HCT116 (cell line): Measurements from ENCODE around the gene ZNF134.

ENCODE experiments used
- CEBPB ChIP-seq: IDR thresholded peaks from 2 replicates; pipeline ENCODE4 v1.6.1; 2012; ENCODE audit warnings: low read depth
- EZH2phosphoT487 ChIP-seq: fragments of 200-600 bp; IDR thresholded peaks from 2 replicates; pipeline ENCODE4 v1.6.1; 2018; ENCODE audit warnings: antibody characterized with exemption, borderline replicate concordance
- FOSL1 ChIP-seq: IDR thresholded peaks from 2 replicates; pipeline ENCODE4 v1.6.1; 2012; ENCODE audit warnings: low read depth
- JUND ChIP-seq: IDR thresholded peaks from 2 replicates; pipeline ENCODE4 v1.6.1; 2012
- POLR2A ChIP-seq: IDR thresholded peaks from 2 replicates; pipeline ENCODE4 v1.7.0; 2011; ENCODE audit warnings: borderline replicate concordance; ENCODE audit not compliant: insufficient read depth, insufficient read length; ENCODE audit errors: extremely low read depth
- POLR2AphosphoS5 ChIP-seq: IDR thresholded peaks from 2 replicates; pipeline ENCODE4 v1.6.1; 2011; ENCODE audit warnings: mild to moderate bottlenecking, low read depth, low read length, moderate library complexity
- RAD21 ChIP-seq: IDR thresholded peaks from 2 replicates; pipeline ENCODE4 v1.6.1; 2012; ENCODE audit warnings: low read depth, mild to moderate bottlenecking
- REST ChIP-seq: IDR thresholded peaks from 2 replicates; pipeline ENCODE4 v1.6.1; 2012; ENCODE audit warnings: low read depth
- SRF ChIP-seq: IDR thresholded peaks from 2 replicates; pipeline ENCODE4 v1.6.1; 2012; ENCODE audit warnings: low read depth
- YY1 ChIP-seq: IDR thresholded peaks from 2 replicates; pipeline ENCODE4 v1.6.1; 2011; ENCODE audit warnings: low read length, low read depth, moderate library complexity, mild to moderate bottlenecking; ENCODE audit not compliant: insufficient replicate concordance; ENCODE audit errors: extremely low read depth
- TF ChIP-seq, protein P1 (sequence below): IDR thresholded peaks from 2 replicates; pipeline ENCODE4 v1.6.1; 2012
- TF ChIP-seq, protein P2 (sequence below), 3 experiments: fragments of 200-600 bp in 1 of 3; sonication (generic) in 1 of 3; IDR thresholded peaks in 2 of 3; conservative IDR thresholded peaks in 1 of 3; 2 replicates each; pipeline ENCODE4 v1.5.1; 2012 to 2017; ENCODE audit warnings: low read depth in 2 of 3, low read length in 2 of 3, antibody characterized with exemption in 1 of 3, borderline replicate concordance in 1 of 3, control low read depth in 1 of 3, mild to moderate bottlenecking in 1 of 3, mixed read lengths in 1 of 3, mixed run types in 1 of 3, moderate library complexity in 1 of 3; ENCODE audit not compliant: insufficient read depth in 1 of 3
- TF ChIP-seq, protein P3 (sequence below): IDR thresholded peaks from 2 replicates; pipeline ENCODE4 v1.6.1; 2011; ENCODE audit warnings: mild to moderate bottlenecking, low read length, moderate library complexity; ENCODE audit not compliant: insufficient replicate concordance; ENCODE audit errors: extremely low read depth

DNA sequence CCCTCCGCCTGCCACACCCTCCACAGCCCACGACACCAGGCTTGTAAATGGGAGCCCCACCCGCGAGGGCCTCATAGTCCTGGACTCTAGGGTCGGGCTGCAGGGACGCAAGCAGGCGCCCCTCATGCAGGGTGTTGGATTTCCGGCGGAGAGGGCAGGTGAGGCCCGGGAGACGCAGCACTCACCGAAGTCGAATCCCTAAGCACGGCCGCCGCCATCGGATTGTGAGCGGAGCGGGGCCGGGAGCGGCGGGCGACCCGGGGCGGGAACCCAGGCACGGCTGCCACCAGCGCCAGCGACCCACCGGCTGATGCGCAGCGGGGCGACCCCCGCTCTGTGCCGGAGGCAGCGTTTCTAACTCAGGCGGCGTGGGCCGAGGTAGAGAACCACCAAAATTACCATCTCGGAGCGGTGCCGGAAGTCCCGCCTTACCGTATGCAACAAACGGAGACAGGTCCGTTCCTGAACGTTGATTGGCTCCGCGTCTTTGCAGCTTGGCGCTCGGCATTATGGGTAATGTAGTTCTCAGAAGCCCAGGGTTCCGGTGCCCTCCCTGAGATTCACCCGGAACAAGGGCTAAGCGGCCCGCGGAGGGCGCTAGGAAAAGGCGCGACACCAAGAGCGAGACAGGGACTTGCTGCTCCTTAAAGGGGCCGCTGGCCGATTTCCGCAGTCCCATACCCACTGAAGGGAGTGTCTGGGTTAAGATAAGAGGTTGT is 35.4 kb upstream of the ZNF134 start, which contains the start of gene ZNF416:
- TF ChIP-seq, protein P1, sequence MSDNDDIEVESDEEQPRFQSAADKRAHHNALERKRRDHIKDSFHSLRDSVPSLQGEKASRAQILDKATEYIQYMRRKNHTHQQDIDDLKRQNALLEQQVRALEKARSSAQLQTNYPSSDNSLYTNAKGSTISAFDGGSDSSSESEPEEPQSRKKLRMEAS: peak; percentile 79
- TF ChIP-seq REST (no peak), POLR2AphosphoS5 (no peak; the same call in 1 of the 2 replicates), CEBPB (no peak), YY1 (no peak), RAD21 (0 out of 2 replicates have a peak, but pooled peaks have one; percentile 31), POLR2A (no peak), EZH2phosphoT487 (no peak), SRF (peak; percentile 42; the same call in 1 of the 2 replicates), FOSL1 (no peak), JUND (no peak)
- TF ChIP-seq, protein P2, sequence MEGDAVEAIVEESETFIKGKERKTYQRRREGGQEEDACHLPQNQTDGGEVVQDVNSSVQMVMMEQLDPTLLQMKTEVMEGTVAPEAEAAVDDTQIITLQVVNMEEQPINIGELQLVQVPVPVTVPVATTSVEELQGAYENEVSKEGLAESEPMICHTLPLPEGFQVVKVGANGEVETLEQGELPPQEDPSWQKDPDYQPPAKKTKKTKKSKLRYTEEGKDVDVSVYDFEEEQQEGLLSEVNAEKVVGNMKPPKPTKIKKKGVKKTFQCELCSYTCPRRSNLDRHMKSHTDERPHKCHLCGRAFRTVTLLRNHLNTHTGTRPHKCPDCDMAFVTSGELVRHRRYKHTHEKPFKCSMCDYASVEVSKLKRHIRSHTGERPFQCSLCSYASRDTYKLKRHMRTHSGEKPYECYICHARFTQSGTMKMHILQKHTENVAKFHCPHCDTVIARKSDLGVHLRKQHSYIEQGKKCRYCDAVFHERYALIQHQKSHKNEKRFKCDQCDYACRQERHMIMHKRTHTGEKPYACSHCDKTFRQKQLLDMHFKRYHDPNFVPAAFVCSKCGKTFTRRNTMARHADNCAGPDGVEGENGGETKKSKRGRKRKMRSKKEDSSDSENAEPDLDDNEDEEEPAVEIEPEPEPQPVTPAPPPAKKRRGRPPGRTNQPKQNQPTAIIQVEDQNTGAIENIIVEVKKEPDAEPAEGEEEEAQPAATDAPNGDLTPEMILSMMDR (IDR thresholded peaks at IDR 0.05 in 2 of 3, conservative IDR thresholded peaks at IDR 0.05 in 1 of 3; ENCODE audit: borderline replicate concordance in 1 of 3, insufficient read depth in 1 of 3, low read depth in 2 of 3, low read length in 2 of 3): 0 out of 6 replicates have a peak, but pooled peaks of 2 of the 3 experiments have one; percentile 9 to 12
- TF ChIP-seq, protein P3, sequence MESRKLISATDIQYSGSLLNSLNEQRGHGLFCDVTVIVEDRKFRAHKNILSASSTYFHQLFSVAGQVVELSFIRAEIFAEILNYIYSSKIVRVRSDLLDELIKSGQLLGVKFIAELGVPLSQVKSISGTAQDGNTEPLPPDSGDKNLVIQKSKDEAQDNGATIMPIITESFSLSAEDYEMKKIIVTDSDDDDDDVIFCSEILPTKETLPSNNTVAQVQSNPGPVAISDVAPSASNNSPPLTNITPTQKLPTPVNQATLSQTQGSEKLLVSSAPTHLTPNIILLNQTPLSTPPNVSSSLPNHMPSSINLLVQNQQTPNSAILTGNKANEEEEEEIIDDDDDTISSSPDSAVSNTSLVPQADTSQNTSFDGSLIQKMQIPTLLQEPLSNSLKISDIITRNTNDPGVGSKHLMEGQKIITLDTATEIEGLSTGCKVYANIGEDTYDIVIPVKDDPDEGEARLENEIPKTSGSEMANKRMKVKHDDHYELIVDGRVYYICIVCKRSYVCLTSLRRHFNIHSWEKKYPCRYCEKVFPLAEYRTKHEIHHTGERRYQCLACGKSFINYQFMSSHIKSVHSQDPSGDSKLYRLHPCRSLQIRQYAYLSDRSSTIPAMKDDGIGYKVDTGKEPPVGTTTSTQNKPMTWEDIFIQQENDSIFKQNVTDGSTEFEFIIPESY: peak; percentile 22
